H1 (cell line): Measurements from ENCODE around the gene OPCML.

Experiments
- EZH2 ChIP-seq: fragments of 200-600 bp; sonication (generic); IDR thresholded peaks from 2 replicates; pipeline ENCODE4 v1.7.1; 2012; ENCODE audit warnings: low read depth, mild to moderate bottlenecking, moderate library complexity, low read length, inconsistent platforms; ENCODE audit not compliant: severe bottlenecking
- FOSL1 ChIP-seq: IDR thresholded peaks from 2 replicates; pipeline ENCODE4 v1.6.1; 2011; ENCODE audit warnings: mild to moderate bottlenecking, low read depth, low read length, moderate library complexity; ENCODE audit not compliant: insufficient read depth
- HDAC6 ChIP-seq: IDR thresholded peaks from one replicate; pipeline ENCODE4 v1.7.1; 2012; ENCODE audit warnings: low read depth, mild to moderate bottlenecking, inconsistent platforms, low read length, moderate library complexity
- JUN ChIP-seq: IDR thresholded peaks from 2 replicates; pipeline ENCODE4 v1.6.1; 2011; ENCODE audit warnings: low read depth, mild to moderate bottlenecking, improper control_type of control experiment, low read length
- POLR2A ChIP-seq, 2 experiments: IDR thresholded peaks; 1 replicate in 1 of 2; 2 replicates in 1 of 2; pipeline ENCODE4 v1.6.1; 2011; ENCODE audit warnings: low read depth in 2 of 2, low read length in 2 of 2, mild to moderate bottlenecking in 2 of 2; ENCODE audit errors: control extremely low read depth in 1 of 2
- RAD21 ChIP-seq, 2 experiments: IDR thresholded peaks in 1 of 2; conservative IDR thresholded peaks in 1 of 2; 2 replicates each; pipeline ENCODE4 v1.6.1; 2011; ENCODE audit warnings: low read depth in 2 of 2, low read length in 2 of 2, improper control_type of control experiment in 1 of 2, inconsistent platforms in 1 of 2, mild to moderate bottlenecking in 1 of 2, moderate library complexity in 1 of 2
- RNF2 ChIP-seq: fragments of 200-900, 300-1000 bp; sonication (generic); IDR thresholded peaks from 2 replicates; pipeline ENCODE4 v1.7.1; 2016; ENCODE audit warnings: borderline replicate concordance, low read depth, mild to moderate bottlenecking, antibody characterized with exemption, low read length; ENCODE audit not compliant: poor library complexity, severe bottlenecking; ENCODE audit errors: missing control alignments
- SP1 ChIP-seq: IDR thresholded peaks from 2 replicates; pipeline ENCODE4 v1.6.1; 2011; ENCODE audit warnings: low read depth, low read length
- SRF ChIP-seq: IDR thresholded peaks from 2 replicates; pipeline ENCODE4 v1.6.1; 2011; ENCODE audit warnings: mild to moderate bottlenecking, low read depth, low read length, moderate library complexity
- TAF1 ChIP-seq: IDR thresholded peaks from 2 replicates; pipeline ENCODE4 v1.6.1; 2011; ENCODE audit warnings: mild to moderate bottlenecking, low read depth, low read length
- YY1 ChIP-seq: IDR thresholded peaks from 2 replicates; pipeline ENCODE4 v1.6.1; 2011; ENCODE audit warnings: low read depth, mild to moderate bottlenecking, low read length
- TF ChIP-seq, protein P1 (sequence below), 3 experiments: IDR thresholded peaks; 1 replicate in 2 of 3; 2 replicates in 1 of 3; pipeline versions ENCODE4 v1.5.1 to v1.6.1; 2011; ENCODE audit warnings: low read length in 3 of 3, mild to moderate bottlenecking in 3 of 3, inconsistent platforms in 2 of 3, low read depth in 1 of 3, moderate library complexity in 1 of 3; ENCODE audit not compliant: insufficient read depth in 1 of 3; ENCODE audit errors: control extremely low read depth in 1 of 3

DNA sequence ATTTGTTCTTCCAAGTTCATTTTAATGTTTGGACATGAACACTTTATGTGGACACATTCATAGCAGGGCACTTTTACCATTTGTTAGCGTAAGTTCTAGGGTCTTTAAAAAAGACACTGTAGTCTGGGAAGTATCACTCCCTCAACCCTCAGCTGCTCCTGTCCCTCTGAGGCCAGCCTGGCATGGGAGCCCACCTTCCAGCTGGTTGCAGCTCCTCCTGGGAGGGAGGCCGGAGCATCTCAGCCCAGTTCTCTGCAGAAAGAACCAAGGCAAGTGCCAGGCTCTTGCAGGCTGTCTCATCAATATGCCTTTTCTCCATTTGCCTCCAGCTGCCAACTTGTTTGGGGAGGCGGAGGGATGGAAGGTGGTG, 150.6 kb downstream of the OPCML start:
- TF ChIP-seq POLR2A (IDR thresholded peaks at IDR 0.05; ENCODE audit: control extremely low read depth in 1 of 2, low read depth in 2 of 2, low read length in 2 of 2) (no peak), EZH2 (no peak), SRF (no peak), RAD21 (IDR thresholded peaks at IDR 0.05 in 1 of 2, conservative IDR thresholded peaks at IDR 0.05 in 1 of 2; ENCODE audit: low read depth in 2 of 2, low read length in 2 of 2) (no peak), YY1 (no peak), RNF2 (no peak), FOSL1 (no peak), HDAC6 (no peak), JUN (no peak), SP1 (no peak), TAF1 (no peak)
- TF ChIP-seq, protein P1, sequence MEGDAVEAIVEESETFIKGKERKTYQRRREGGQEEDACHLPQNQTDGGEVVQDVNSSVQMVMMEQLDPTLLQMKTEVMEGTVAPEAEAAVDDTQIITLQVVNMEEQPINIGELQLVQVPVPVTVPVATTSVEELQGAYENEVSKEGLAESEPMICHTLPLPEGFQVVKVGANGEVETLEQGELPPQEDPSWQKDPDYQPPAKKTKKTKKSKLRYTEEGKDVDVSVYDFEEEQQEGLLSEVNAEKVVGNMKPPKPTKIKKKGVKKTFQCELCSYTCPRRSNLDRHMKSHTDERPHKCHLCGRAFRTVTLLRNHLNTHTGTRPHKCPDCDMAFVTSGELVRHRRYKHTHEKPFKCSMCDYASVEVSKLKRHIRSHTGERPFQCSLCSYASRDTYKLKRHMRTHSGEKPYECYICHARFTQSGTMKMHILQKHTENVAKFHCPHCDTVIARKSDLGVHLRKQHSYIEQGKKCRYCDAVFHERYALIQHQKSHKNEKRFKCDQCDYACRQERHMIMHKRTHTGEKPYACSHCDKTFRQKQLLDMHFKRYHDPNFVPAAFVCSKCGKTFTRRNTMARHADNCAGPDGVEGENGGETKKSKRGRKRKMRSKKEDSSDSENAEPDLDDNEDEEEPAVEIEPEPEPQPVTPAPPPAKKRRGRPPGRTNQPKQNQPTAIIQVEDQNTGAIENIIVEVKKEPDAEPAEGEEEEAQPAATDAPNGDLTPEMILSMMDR (IDR thresholded peaks at IDR 0.05; ENCODE audit: control extremely low read depth in 1 of 3, insufficient read depth in 1 of 3, low read depth in 1 of 3, low read length in 3 of 3): no peak
